ENCODE results near the gene DEFB121.
"Not testable (repeated sequence)": the region's sequence is repeated elsewhere in the genome, so short reads cannot be mapped to it uniquely, and the experiment has no call there.

DEFB121 gene

GRCh38 chr20:31406115-31406514 lies at the start of gene DEFB121:
TSS of gene DEFB121 (minus strand) at chr20:31406215. CDS start at chr20:31406152, 63 bp downstream.
- no peak for DNase-seq (ENCODE audit: low read depth)

DNA sequence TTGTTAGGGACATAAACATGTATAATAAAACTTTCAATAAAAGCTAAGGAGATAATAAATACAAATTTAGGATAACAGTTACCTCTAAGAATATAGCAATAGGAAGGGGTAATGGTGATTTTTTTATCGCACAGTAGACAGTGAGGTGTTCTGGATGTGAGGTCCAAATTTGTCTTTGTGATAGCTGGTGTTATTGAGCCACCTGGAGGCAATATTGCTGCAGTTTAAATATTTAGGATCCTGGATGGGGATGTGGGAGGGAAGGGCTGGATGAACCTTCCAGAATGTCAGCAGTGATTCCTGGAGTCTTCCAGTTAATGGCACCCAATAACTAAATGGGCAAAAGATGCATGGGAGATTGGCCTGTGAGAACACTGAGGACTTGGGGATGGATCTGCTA lies 48.3 kb upstream of the DEFB121 start:
- no peak for DNase-seq (ENCODE audit: low read depth)

DNA sequence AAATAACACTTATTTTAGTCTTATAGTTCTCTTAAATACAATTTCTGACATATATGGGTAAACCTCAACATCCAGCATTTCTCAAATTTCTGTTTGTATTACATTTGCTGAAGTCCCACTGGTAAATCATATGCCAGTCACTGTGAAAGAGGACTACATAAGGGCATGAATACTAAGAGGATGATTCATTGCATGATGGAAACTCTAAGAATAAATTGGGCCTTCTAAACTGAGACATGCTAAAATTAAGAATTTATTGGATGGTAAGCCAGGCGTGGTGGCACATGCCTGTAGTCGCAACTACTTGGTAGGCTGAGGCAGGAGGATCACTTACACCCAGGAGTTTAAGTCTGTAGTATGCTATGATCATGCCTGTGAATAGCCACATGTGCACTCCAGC lies 46.6 kb upstream of the DEFB121 start:
- no peak for DNase-seq (ENCODE audit: low read depth)

DNA sequence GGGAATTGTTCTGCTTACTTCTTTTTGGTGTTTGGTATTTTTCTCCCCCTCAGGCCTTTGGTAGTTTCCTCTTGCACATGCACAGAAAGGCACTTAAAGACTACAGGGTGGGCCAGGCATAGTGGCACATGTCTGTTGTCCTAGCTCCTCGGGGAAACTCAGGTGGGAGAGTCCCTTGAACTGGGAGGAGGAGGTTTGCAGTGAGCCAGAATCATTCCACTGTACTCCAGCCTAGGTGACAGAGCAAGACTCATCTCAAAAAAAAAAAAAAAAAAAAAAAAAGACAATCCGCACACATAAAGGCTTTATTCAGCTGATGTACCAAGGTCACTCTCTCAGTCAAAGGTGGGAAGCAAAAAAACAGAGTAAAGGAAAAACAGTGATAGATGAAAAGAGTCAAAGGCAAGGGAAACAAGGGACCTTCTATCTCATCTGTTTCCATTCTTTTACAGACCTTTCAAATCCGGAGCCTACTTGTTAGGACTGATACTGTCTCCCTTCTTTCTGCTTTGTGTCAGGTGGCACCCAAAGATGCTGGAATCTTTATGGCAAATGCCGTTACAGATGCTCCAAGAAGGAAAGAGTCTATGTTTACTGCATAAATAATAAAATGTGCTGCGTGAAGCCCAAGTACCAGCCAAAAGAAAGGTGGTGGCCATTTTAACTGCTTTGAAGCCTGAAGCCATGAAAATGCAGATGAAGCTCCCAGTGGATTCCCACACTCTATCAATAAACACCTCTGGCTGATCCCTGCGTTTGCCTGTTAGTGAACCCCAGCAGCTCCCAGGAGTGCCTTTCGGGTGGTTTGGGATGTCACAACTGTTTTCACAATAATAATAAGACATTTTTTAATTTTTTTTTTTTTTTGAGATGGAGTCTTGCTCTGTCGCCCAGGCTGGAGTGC lies 43.7 kb upstream of the DEFB121 start:
- no peak for DNase-seq (ENCODE audit: low read depth)

DNA sequence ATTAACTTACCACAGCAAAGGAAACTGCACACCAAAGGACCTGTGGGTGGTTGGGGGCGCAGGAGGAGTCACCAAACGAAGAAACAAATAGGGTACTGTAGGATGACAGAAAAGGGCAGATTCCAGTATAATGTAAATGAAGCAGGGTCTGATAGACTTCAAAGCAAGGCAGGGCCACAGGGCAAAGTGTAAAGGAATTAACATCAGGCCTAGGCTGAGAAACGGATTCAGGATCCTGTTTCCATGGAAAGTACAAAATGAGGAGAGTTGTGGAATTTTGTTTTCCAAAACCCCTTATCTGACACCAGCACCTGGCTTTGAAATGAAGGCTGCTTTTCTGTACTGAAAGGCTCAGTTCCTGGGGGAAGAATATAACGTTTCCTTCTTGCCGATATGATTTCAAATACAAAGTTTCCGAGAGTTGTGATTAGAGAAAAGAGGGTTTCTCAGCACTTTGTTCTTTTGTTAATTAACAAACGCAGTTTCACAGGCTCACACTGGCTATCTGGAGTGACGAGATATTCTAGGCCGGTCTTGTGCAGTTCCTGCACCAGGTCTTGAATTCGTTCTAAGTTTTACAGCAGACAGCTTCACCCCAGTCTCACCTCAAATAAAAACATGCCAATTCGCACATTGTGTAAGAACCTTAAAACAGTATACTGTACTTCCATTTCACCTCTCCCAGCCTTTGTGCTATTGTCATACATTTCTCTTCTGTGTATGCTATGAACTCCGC lies 40.2 kb upstream of the DEFB121 start:
- no peak for DNase-seq (ENCODE audit: low read depth)

GRCh38 chr20:31440012-31440659 lies 34.1 kb upstream of the DEFB121 start, which contains the start of gene DEFB123:
TSS of gene DEFB123 (plus strand) at chr20:31440632. CDS start at chr20:31440699, 67 bp downstream.
- no peak for DNase-seq (ENCODE audit: low read depth)

DNA sequence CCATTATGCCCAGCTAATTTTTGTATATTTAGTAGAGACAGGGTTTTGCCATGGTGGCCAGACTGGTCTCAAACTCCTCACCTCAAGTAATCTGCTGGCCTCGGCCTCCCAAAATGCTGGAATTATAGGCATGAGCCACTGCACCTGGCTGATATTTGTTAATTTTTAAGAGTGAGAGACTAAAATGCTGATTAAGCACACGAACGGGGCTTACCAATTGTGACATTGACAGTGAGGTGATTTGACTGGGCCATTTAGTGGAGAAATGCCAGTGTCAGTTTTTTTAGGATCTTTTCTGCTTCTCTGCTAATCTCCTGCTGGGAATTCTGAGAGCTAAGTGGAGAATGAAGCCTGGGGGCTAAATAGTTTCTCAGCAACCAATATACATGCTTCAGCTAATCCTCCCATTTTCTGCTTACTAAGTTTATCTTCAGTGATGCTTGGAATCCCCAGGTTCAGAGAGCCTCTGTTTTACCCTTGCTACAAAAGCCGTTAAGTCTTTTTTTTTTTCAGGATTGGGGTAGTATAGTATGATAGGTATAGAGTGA lies 24.6 kb upstream of the DEFB121 start:
- no peak for DNase-seq (ENCODE audit: low read depth)

- not testable (repeated sequence) for DNase-seq (ENCODE audit: low read depth)
Measured at GRCh38 chr20:31427576-31427975, 21.6 kb upstream of the DEFB121 start.

DNA sequence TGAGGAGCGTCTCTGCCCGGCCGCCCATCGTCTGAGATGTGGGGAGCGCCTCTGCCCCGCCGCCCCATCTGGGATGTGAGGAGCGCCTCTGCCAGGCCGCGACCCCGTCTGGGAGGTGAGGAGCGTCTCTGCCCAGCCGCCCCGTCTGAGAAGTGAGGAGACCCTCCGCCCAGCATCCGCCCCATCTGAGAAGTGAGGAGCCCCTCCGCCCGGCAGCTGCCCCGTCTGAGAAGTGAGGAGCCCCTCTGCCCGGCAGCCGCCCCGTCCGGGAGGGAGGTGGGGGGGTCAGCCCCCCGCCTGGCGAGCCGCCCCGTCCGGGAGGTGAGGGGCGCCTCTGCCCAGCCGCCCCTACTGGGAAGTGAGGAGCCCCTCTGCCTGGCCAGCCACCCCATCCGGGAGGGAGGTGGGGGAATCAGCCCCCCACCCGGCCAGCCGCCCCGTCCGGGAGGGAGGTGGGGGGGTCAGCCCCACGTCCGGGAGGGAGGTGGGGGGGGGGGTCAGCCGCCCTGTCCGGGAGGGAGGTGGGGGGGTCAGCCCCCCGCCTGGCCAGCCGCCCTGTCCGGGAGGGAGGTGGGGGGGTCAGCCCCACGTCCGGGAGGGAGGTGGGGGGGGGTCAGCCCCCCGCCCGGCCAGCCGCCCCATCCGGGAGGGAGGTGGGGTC lies 21.0 kb upstream of the DEFB121 start:
- DNase-seq (ENCODE audit: low read depth) = not testable (repeated sequence)

GRCh38 chr20:31425797-31426196 lies 19.8 kb upstream of the DEFB121 start:
- DNase-seq (ENCODE audit: low read depth) = no peak

- DNase-seq (ENCODE audit: low read depth) = no peak
Measured at GRCh38 chr20:31418307-31418706, 12.3 kb upstream of the DEFB121 start.

DNA sequence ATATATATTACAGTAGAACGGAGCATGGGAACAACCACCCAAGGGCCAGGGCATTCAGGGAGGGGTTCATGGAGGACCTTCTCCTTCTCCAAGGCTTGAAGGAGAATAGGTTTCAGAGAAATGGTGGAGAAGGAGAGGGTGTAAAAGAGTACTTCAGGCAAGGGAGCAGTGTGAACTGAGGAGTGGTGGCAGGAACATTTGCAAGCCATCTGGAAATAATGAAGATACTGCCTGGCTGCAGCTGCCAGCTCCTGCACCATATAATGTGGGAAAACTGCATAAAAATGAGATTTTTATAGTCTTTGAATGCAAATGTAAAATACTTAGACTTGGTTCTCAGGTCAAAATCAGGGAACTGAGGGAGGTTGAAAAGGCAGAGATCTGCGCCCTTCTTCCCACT lies 9.6 kb upstream of the DEFB121 start:
- no peak for DNase-seq (ENCODE audit: low read depth)

GRCh38 chr20:31414381-31414780 lies 8.4 kb upstream of the DEFB121 start:
- no peak for DNase-seq (ENCODE audit: low read depth)

DNA sequence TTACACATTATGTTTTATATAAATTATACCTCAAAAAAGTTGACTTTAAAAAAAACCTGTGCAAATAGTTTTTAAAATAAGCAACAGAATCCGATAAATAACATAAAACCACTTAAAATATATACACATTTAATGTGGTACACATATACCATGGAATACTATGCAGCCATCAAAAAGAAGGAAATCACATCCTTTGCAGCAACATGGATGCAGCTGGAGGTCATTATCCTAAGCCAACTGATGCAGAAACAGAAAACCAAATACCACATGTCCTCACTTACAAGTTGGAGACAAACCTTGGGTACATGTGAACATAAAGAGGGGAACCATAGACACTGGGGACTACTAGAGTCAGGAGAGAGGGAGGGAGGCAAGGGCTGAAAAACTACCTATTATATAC lies 4.0 kb upstream of the DEFB121 start:
- DNase-seq (ENCODE audit: low read depth) = no peak

DNA sequence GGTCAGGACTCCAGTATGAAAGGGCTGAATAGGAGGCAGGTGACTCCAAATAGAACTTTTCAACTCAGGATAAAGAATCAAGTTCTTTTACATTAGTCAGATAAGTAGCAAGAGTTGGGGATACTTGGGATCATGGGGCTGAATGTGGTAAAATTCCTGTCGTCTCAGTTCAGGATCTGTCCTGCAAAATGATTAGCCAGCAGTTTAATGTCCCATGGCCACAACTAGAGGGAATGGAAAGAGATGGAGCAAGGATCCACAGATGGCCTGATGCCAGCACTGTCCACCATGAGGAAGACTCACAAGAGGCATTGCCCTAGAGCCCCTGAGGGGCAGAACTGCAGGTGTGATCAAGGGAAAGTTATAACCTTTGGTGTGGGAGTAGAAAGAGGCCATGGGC lies 2.1 kb downstream of the DEFB121 start:
- DNase-seq (ENCODE audit: low read depth) = no peak

- no peak for DNase-seq (ENCODE audit: low read depth)
Measured at GRCh38 chr20:31394900-31395299, 11.1 kb downstream of the DEFB121 start.

DNA sequence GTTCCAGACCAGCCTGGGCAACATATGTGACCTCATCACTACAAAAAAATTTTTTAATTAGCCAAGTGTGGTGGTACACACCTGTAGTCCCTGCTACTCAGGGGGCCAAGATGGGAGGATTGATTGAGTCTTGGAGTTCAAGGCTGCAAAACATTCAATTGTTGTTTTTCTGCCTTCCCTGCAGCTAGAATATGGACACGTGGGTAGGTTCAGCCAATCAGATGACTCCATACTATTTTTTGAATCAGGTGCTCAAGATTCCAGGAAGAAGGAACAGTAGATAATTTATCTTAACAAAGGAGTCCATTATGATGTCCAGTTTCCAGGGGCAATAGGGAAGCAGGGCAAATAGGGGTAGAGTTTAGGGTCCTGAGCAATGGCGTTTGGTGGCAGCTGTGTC lies 13.2 kb downstream of the DEFB121 start:
- no peak for DNase-seq (ENCODE audit: low read depth)

DNA sequence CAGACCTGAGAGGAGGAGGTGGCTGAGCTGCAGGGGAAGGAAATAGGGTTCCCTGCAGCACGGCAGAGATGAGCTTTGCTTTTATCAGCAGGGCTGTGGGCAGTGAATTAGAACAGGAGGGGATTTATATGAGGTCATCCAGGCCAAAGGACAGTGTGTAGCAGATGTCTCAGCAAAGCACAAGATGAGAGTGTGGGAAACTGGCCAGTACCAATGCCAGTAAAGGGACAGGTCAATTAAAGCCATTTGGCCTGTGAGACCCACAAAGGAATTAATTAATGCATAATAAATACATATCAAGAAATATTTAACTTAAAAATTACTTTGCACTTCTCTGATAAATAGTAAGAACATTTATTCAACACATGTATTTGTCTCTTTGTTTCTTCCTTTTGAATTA lies 15.5 kb downstream of the DEFB121 start, which contains the start of gene DEFB119:
Gene DEFB119, minus strand, starts transcription at position 101 of the 400 bp plus-strand sequence. CDS start 107 bp downstream, outside the sequence.
- DNase-seq (ENCODE audit: low read depth) = no peak

GRCh38 chr20:31374346-31374745 lies 31.7 kb downstream of the DEFB121 start:
- DNase-seq (ENCODE audit: low read depth) = no peak

DNA sequence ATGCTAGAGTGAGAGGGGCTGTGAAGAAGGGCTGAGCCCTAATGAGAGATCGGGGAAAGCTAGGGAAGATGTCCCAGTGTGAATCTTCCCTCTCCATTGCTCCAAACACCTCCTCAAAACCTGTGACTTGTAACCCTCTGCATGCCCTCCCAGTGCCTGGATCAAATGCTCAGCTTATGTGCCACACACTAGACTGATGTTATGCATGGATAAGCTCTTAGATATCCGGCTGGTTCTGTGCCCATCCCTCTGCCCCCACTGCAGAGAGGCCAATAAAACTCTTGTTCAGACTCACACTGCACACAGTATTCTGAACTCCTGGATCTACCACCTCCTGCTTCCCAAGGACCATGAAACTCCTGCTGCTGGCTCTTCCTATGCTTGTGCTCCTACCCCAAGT lies 37.7 kb downstream of the DEFB121 start, which contains the start of gene DEFB118:
Gene DEFB118, plus strand, starts transcription at position 301 of the 400 bp plus-strand sequence. Its CDS starts 50 bp downstream, at position 351.
- no peak for DNase-seq (ENCODE audit: low read depth)

GRCh38 chr20:31364272-31364671 lies 41.7 kb downstream of the DEFB121 start:
- not testable (repeated sequence) for DNase-seq (ENCODE audit: low read depth)

All from stimulated activated CD4-positive, alpha-beta T cell treated with anti-CD3 and anti-CD28 coated beads, Interleukin-2, amount 100 ng/mL, for 4 hours (primary cell).